Hematopoietic multipotent progenitor cell treated with erythropoietin and hydrocortisone succinate and interleukin-3 and kit ligand, for 6 days (in vitro differentiated cells): Measurements from ENCODE around the gene NSL1.
"Not testable (repeated sequence)": the region's sequence is repeated elsewhere in the genome, so short reads cannot be mapped to it uniquely, and the experiment has no call there.

ENCODE experiments used
- DNase-seq: peaks from one replicate; pipeline ENCODE4 v3.0.0-alpha.2; 2015

Gene NSL1, protein sequence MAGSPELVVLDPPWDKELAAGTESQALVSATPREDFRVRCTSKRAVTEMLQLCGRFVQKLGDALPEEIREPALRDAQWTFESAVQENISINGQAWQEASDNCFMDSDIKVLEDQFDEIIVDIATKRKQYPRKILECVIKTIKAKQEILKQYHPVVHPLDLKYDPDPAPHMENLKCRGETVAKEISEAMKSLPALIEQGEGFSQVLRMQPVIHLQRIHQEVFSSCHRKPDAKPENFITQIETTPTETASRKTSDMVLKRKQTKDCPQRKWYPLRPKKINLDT

DNA sequence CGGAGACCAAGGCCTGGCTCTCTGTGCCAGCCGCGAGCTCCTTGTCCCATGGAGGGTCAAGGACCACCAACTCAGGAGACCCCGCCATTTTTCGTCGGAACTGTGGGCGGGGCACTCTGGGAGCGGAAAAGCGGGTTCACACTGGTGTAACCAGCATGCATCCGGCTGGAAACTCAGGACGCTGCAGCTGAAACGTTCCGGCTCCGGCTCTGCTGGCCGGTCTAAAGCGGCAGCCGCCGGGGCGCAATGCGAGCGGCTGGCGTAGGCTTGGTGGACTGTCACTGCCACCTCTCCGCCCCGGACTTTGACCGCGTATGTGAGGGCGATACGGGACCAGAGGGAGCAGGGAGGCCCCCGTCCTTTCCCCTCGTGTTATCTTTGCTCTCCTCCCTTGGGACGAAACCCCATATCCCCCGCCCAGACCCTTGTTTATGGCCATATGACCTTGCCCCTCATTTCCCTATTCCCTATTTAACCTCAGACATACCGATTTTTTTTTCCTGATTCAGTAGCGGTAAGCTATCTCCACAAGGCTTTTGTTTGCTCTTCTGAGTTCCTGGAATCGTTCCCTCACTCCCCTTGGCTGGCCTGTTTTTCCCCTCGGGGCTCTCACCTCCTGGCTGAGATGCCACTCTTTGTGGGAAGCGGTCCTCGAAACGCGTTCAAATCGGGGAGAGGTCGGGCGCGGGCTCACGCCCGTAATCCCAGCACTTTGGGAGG is at the start of gene NSL1, which contains the start of gene TATDN3:
TSS of gene NSL1 (minus strand) at position 102 of the 720 bp plus-strand sequence. CDS start at position 88, 14 bp downstream.
TSS of gene TATDN3 (plus strand) at position 219 of the 720 bp plus-strand sequence. CDS start at position 247, 28 bp downstream.
- DNase-seq, result peak; percentile 91

DNA sequence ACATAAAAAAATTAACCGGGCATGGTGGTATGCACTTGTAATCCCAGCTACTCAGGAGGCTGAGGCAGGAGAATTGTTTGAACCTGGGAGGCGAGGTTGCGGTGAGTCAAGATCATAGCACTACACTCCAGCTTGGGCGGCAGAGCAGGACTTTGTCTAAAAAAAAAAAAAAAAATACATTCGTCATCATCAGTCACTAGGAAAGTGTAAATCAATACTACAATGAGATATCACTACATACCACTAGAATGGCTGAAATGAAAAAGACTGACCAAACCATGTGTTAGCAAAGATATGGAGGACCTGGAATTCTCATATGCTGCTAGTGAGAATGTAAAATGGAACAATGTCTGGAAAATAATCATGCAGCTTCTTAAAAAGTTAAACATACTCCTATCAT is 46.6 kb upstream of the NSL1 start:
- DNase-seq, result no peak

DNA sequence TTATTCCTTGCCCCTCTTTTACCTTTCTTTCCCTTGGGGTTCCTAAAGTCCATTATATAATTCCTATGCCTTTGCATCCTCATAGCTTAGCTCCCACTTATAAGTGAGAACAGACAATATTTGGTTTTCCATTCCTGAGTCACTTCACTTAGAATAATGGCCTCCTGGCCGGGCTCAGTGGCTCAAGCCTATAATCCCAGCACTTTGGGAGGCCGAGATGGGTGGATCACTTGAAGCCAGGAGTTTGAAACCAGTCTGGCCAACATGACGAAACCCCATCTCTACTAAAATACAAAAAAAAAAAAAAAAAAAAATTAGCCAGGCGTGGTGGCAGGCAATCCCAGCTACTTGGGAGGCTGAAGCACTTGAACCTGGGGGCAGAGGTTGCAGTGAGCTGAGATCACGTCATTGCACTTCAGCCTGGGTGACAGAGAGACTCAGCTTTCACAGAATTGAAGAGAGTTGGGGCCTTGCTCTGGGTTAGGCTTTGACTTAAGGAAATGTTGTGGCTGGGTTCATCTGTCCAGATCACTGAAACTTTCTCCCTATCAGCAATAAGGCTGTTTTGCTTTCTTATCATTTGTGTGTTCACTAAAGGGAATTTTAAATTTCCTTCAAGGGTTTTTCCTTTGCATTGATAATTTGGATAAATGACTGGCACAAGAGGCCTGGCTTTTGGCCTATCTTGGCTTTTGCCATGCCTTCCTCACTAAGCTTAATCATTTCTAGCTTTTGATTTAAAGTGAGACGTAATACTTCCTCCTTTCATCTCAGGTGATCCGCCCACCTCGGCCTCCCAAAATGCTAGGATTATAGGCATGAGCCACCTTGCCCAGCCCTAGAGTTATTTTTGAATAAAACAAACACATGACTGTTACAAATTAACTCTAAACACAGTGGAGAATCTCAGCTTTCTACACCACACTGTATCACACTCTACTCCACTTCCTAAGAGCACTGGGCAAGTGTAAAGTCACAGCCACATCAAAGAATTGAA is 41.9 kb upstream of the NSL1 start:
- not testable (repeated sequence) for DNase-seq

DNA sequence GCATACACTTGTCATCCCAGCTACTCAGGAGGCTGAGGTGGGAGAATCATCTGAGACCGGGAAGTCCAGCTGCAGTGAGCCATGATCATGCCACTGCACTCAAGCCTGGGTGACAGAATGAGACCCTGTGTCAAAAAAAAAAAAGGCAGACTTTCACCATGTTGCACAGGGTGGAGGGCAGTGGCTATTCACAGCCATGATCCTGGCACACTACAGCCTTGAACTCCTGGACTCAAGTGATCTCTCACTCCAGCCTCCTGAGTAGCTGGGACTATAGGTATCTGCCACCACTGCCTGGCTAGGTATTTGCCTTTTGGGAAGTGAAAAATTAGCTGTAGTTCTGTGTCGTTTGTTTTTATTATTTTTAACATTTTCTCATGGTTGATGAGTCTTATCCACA is 36.8 kb upstream of the NSL1 start:
- DNase-seq, result no peak

DNA sequence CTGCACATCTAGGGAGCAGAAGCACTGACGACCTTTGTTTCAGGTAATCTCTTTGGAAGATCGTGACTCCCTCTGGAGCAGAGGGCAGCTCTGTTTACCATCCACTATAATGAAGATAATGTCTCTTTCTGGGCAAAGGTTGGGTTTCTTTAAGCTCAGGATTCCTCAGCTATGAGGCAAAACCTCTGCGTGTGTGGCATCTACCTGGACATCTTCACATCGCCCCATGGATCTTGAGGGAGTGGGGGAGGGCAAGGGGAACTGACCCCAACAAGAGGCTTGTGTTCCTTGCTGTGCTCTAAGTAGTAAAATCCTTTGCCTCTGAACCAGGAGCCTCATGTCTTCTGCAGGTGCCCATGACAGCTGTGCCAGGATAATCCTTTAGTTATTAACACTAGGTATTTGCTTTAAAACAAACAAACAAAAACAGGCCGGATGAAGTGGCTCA is 36.3 kb upstream of the NSL1 start:
- DNase-seq, result no peak

DNA sequence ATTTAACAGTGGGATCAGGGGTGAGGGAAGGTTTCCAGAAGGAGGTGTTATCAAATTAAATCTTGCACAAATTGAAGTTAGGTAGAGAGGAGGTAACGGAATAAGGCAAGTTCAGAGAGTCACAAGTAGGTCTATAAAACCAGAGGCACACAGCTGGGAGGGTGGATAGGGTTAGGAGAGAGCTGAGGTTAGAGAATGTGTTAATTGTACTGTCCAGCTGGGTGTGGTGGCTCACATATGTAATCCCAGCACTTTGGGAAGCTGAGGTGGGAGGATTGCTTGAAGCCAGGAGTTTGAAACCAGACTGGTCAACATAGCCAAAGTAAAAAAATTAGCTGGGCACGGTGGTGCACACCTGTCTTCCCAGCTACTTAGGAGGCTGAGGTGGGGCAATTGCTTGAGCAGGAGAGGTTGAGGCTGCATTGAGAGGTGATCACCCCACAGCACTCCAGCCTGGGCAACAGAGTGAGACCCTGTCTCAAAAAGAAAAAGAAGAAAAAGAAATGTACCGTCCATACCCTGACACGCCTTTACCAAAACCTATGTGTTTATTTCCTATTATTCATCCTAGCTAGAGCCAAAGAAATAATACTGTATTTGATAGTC is 35.7 kb upstream of the NSL1 start:
- DNase-seq, result no peak

DNA sequence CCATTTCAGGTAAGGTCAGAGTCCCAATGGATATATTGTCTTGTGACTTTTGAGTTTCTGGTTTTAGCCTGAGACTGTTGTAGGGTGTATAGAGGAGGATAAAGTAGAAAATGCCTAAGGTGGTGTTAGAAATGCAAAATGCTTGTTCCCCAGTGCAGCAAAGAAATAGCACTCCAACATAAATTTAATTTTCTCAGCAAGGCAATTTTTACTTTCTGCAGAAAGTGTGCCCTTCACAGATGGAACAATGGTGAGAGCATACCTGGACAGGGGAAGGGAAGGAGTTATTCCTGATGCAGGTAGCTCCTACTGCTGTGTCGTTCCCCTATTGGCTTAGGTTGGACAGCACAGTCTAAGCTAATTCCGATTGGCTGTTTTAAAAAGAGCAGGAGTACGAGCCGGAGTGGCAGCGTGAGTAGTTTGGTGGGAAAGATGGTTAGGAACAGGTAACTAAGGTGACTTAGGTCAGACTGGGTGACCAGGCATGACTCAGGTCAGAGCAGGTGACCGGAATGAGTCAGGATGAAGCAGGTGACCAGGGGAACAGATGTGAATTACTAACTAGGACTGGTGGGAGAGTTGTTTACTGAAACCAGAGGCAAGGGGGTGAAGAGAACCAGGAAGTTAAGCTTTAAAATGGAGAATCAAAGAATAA is 34.3 kb upstream of the NSL1 start:
- DNase-seq, result no peak

DNA sequence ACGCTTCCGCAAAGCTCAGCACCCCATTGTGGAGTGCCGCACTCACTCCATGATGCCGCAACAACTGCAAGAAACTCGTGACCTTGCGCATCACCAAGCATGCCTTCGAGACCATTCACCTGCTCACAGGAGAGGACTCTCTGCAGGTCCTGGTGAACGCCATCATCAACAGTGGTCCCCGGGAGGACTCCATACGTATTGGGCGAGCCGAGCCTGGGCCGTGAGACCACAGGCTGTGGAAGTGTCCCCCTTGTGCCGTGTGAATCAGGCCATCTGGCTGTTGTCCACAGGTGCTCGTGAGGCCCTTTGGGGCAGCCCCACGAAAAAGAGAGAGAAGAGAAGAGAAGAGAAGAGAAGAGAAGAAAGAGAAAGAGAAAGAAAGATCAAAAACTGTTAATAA is 32.6 kb upstream of the NSL1 start:
- DNase-seq, result no peak

DNA sequence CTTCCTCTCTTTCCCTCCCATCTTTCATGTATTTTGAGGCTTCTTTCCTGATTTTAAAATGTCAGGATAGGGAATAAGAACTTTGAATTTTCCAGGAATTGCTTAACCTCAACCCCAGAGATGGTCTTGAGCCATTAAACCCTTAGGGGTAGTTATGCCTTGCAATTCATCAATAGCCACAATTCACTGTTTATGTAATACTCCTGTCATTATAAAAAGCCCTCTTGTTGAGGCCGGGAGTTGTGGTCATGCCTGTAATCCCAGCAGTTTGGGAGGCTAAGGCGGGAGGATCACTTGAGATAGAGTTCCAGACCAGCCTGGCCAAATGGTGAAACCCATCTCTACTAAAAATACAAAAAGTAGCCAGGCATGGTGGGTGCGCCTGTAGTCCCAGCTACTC is 31.4 kb upstream of the NSL1 start:
- no peak for DNase-seq

DNA sequence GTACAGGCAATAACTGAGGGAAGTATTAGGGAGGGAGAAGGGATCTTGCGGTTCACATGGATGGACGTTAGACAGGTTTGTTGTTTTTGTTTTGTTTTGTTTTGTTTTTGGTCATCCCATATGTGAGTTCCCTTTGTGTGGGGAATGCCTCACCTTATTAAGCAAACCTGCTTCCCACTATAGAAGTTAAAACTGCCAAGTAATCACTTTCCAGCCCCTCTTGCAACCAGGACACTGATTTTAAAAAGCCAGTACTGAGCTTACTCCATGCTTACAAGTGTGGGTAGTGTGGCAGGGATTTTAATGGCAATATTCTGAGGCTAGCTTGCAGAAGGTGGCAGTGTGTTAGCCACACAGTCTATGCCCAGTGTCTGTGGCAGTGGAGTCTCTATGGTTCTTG is 29.4 kb upstream of the NSL1 start:
- no peak for DNase-seq

DNA sequence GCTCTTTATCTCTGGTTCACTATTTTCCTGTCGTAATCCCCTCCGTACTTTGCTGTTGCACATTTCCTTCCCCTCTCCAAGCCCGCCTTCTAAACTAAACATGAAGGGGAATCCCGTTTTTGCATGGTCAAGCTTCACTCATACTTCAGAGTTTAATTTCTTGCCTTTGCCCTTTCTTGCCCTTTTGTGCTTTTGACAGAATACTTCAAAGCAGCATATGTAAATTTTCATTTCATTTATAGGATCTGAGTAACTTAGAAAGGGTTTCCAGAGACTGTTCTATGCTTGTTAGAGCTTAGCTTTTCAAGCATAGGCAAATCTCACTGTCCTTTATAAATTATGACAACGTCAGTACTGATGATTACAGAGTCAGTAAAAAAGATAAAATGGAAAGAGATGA is 28.1 kb upstream of the NSL1 start:
- peak; percentile 32 for DNase-seq

DNA sequence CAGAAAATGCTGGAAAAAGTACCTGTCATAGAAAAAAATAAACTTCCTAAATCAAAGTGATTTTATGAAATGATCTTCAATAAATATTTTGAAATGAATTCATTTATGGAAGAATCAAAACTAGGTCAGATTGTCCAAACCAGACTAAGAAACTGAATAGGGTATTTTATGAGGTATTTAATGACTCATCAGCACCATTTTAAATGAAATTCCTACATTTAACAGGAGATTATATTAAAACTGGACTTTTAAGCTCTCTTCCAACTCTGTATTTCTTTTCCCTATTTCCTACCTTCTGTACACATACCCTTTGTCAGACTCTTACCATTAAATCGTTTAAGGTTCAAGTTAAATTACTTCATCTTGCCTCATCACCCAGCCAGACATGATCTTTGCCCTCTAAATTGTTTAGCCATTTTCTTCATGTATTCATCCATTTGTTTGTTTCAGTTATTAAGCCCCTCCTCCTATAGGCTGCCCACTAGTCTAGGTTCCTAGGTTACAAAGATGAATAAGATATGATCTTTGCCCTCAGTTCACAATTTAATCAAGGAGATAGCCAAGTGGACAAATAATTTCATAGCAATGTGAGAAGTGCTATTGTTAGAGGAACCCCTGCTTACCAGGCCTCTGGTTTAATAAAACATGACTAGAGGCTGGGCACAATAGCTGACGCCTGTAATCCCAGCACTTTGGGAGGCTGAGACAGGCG is 25.1 kb upstream of the NSL1 start:
- DNase-seq, result no peak

DNA sequence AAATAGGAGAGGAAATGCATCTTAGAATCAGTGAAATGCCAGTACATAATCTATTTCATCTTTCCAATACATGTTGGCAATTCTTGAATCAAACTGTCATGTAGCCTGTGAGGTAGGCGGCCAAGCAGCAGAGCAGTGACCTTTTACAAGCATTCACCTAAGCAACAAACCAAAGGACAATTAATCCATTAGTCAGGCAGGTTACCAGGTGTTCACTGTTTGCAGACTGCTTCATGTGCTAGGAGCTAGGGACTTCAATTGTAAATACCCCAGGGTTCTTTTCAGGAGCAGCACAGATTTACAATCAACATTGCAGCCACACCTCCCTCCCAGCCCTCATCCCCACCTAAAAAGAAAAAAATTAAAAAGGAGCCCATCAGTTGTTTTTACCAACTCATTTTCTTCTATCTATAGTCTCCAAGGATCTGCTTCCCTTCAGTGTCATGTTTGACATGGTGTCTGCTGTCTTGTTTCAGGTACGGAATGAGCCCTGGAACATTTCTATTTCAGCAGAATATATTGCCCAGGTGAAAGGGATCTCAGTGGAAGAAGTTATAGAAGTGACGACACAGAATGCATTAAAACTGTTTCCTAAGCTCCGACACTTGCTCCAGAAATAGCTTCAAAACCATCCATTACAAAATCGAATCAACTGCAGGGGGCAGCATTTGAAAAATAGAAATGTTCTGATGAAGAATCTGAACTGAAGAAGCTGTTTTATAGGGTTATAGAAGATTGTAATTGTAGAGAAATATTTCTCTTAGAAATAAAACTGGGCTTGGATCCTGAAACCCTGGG is 23.2 kb upstream of the NSL1 start:
- peak; percentile 46 for DNase-seq

DNA sequence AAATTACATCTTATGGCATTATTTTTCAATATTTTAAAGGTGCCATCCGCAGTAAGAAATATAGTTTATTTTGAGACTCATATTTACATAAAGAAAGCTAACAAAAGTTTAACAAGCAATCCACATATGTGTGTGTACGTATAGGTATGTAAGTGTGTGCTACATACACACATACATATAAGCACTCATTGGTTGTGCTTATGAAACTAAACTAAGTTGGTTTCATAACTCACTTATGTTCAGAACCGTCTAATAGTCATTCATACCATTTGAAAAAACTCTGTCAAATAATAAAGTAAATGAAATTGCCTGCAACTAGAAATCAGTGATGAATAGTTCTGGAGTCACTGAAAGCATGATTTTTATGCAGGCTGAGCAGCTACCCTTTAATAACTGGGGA is 14.2 kb upstream of the NSL1 start:
- DNase-seq, result no peak

DNA sequence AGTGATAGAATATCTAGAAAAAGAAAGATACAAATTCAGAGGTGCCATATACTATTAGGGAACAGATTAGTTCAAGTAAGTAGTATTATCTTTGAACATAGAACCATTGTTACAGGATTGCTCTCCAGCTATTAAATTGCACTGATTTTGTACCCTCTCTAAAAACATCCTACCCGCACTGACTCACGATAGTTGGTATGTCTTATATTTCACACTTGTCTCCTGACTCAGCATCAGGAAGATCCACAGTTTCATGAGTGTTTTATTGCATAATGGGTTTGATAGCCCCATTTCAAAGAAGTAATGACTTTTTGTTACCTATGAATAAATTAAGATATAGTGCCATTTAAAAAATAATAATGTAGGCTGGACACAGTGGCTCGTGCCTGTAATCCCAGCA is 6.1 kb upstream of the NSL1 start:
- no peak for DNase-seq

DNA sequence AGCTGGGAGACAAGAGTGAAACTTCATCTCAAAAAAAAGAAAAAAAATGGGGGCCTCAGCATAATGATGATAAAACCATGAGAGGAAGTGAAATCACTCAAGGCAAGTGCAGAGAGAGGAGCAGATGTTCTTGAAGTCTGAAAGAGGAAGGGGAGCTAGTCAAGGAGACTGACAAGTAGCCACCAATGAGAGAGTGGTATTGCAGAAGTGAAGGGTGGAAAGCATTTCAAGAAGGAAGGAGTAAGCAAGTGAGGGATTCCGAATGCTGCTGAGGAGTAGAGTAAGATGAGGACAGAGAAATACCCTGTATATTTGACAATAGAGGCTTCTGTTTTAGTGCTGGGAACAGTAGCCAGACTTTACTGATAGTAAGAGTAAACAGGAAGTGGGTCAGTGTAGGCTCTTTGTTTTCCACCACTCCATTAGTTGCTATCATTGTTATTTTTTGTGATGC is 3.0 kb upstream of the NSL1 start:
- DNase-seq, result peak; percentile 59

DNA sequence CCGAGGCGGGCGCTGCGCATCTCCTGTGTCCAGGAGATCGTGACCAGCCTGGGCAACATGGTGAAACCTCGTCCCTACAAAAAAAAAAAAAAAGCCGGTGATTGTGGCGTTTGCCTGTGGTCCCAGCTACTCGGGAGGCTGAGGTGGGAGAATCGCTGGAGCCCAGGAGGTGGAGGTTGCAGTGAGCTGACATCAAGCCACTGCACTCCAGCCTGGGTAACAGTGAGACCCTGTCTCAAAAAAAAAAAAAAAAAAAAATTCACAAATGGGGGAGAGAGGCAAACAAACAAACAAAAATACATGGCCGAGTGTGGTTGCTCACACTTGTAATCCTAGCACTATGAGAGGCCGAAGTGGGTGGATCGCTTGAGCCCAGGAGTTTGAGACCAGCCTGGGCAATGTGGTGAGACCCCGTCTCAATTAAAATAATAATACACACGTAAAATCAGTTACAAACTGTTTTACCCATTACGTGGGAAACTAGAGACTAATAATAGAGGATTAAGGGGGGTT is 875 bp upstream of the NSL1 start:
- DNase-seq, result no peak

DNA sequence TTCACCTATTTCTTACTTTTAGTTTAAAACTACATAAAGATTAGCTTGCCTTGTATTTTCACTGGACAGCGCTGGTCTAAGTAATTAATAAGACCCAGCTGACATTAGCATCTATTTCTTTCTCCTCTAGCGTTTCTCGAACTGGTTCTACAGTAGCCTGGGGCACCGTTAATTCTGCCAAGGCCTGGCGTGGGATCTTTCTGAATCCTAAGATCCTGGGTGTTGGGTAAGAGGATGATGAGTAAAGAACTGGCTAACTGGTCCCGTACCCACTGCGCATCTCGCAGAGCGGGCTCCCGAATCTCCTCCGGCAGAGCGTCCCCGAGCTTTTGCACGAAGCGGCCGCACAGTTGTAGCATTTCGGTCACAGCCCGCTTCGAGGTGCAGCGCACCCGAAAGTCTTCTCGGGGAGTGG is 309 bp downstream of the NSL1 start:
- DNase-seq, result no peak

DNA sequence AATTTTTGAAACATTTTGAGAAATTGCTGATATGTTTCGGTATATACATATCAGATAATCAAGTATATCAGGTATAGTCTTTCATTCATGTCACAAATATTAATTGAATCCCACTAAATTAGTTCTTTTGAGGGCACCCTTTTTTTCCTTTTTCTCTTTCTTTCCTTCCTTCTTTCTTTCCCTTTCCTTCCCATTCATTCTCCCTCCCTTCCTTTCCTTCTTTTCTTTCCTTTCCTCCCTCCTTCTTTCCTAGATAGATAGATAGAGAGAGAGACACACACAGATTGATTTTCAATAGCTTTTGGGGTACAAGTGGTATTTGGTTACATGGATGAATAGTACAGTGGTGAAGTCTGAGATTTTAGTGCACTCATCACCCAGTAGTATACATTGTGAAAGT is 5.7 kb downstream of the NSL1 start:
- DNase-seq, result no peak

DNA sequence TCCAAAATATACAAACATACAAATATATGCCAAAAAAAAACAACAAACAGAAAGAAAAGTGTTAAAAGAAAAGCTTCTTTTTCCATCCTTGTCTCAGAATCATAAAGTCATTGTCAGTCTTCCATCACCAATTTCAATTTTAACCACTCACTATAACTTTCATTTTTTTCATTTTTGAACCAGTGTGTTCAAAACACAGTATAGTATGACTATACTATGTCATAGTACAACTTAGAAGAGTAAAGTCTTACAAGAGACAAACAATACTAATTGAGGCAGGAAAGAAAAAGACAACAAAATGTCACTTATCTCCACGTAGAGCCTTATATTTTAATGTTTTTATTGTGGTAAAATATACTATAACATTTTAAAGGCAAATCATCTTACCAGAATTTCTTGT is 7.6 kb downstream of the NSL1 start:
- DNase-seq, result no peak
